ENCODE results near the gene KLF8.

KLF8 gene

GRCh38 chrX:56222473-56223000 is 9.6 kb upstream of the KLF8 start:
- no peak for TF ChIP-seq TARDBP (IDR thresholded peaks at IDR 0.05)
- no peak for TF ChIP-seq LEF1 (IDR thresholded peaks at IDR 0.05; ENCODE audit: borderline replicate concordance)
- TF ChIP-seq FOXM1 (IDR thresholded peaks at IDR 0.05; ENCODE audit: borderline replicate concordance): no peak
- no peak for TF ChIP-seq ELF4 (IDR thresholded peaks at IDR 0.05)
- TF ChIP-seq BHLHE40 (IDR thresholded peaks at IDR 0.05; ENCODE audit: borderline replicate concordance): no peak
- TF ChIP-seq FOXA1 (IDR thresholded peaks at IDR 0.05): no peak
- no peak for TF ChIP-seq ARNT (IDR thresholded peaks at IDR 0.05)
- TF ChIP-seq NFRKB (IDR thresholded peaks at IDR 0.05): no peak
- TF ChIP-seq ZNF384 (IDR thresholded peaks at IDR 0.05): no peak
- no peak for TF ChIP-seq SP1 (IDR thresholded peaks at IDR 0.05)
- TF ChIP-seq L3MBTL2 (conservative IDR thresholded peaks at IDR 0.05): no peak
- TF ChIP-seq SUZ12 (IDR thresholded peaks at IDR 0.05): no peak
- no peak for TF ChIP-seq HDGF (IDR thresholded peaks at IDR 0.05; ENCODE audit: borderline replicate concordance)
- no peak for TF ChIP-seq CTBP1 (IDR thresholded peaks at IDR 0.05; ENCODE audit: borderline replicate concordance)
- no peak for TF ChIP-seq PKNOX1 (IDR thresholded peaks at IDR 0.05)
- TF ChIP-seq FOXK2 (IDR thresholded peaks at IDR 0.05): no peak
- ChIA-PET CTCF (no interaction called here), POLR2A (no interaction called here)
- DNase-seq (ENCODE audit: extremely low spot score): no peak

GRCh38 chrX:56226980-56227379 is 5.2 kb upstream of the KLF8 start:
- no peak for DNase-seq (ENCODE audit: extremely low spot score)
- ChIA-PET CTCF (interaction anchor here (0.6 kb wide), 1 partner anchor 107 kb away, joined by 5 read pairs; no protein-coding TSS in a partner anchor), POLR2A (no interaction called here)
- TF ChIP-seq FOXM1 (IDR thresholded peaks at IDR 0.05; ENCODE audit: borderline replicate concordance) (no peak), LEF1 (IDR thresholded peaks at IDR 0.05; ENCODE audit: borderline replicate concordance) (no peak), CTBP1 (IDR thresholded peaks at IDR 0.05; ENCODE audit: borderline replicate concordance) (no peak), ARNT (IDR thresholded peaks at IDR 0.05) (no peak), ELF4 (IDR thresholded peaks at IDR 0.05) (no peak), FOXA1 (IDR thresholded peaks at IDR 0.05) (no peak), TARDBP (IDR thresholded peaks at IDR 0.05) (no peak), FOXK2 (IDR thresholded peaks at IDR 0.05) (no peak), NFRKB (IDR thresholded peaks at IDR 0.05) (no peak), PKNOX1 (IDR thresholded peaks at IDR 0.05) (no peak), HDGF (IDR thresholded peaks at IDR 0.05; ENCODE audit: borderline replicate concordance) (no peak), ZNF384 (IDR thresholded peaks at IDR 0.05) (no peak), BHLHE40 (IDR thresholded peaks at IDR 0.05; ENCODE audit: borderline replicate concordance) (no peak), L3MBTL2 (conservative IDR thresholded peaks at IDR 0.05) (no peak), SUZ12 (IDR thresholded peaks at IDR 0.05) (no peak), SP1 (IDR thresholded peaks at IDR 0.05) (no peak)

- ChIA-PET CTCF (no interaction called here), POLR2A (no interaction called here)
- DNase-seq (ENCODE audit: extremely low spot score): no peak
- TF ChIP-seq NFRKB (IDR thresholded peaks at IDR 0.05) (no peak), SUZ12 (IDR thresholded peaks at IDR 0.05) (no peak), ZNF384 (IDR thresholded peaks at IDR 0.05) (no peak), PKNOX1 (IDR thresholded peaks at IDR 0.05) (no peak), FOXA1 (IDR thresholded peaks at IDR 0.05) (no peak), LEF1 (IDR thresholded peaks at IDR 0.05; ENCODE audit: borderline replicate concordance) (no peak), HDGF (IDR thresholded peaks at IDR 0.05; ENCODE audit: borderline replicate concordance) (no peak), L3MBTL2 (conservative IDR thresholded peaks at IDR 0.05) (no peak), CTBP1 (IDR thresholded peaks at IDR 0.05; ENCODE audit: borderline replicate concordance) (no peak), TARDBP (IDR thresholded peaks at IDR 0.05) (no peak), FOXK2 (IDR thresholded peaks at IDR 0.05) (no peak), BHLHE40 (IDR thresholded peaks at IDR 0.05; ENCODE audit: borderline replicate concordance) (no peak), ARNT (IDR thresholded peaks at IDR 0.05) (no peak)
Measured at GRCh38 chrX:56228914-56229313, 3.2 kb upstream of the KLF8 start.

- ChIA-PET CTCF (no interaction called here), POLR2A (no interaction called here)
- TF ChIP-seq ZNF384 (IDR thresholded peaks at IDR 0.05) (no peak), ARNT (IDR thresholded peaks at IDR 0.05) (no peak), FOXA1 (IDR thresholded peaks at IDR 0.05) (no peak), HDGF (IDR thresholded peaks at IDR 0.05; ENCODE audit: borderline replicate concordance) (no peak), L3MBTL2 (conservative IDR thresholded peaks at IDR 0.05) (no peak), SP1 (IDR thresholded peaks at IDR 0.05) (no peak), SUZ12 (IDR thresholded peaks at IDR 0.05) (no peak), BHLHE40 (IDR thresholded peaks at IDR 0.05; ENCODE audit: borderline replicate concordance) (no peak), ELF4 (IDR thresholded peaks at IDR 0.05) (no peak), PKNOX1 (IDR thresholded peaks at IDR 0.05) (no peak), TARDBP (IDR thresholded peaks at IDR 0.05) (no peak), FOXK2 (IDR thresholded peaks at IDR 0.05) (no peak), FOXM1 (IDR thresholded peaks at IDR 0.05; ENCODE audit: borderline replicate concordance) (no peak), LEF1 (IDR thresholded peaks at IDR 0.05; ENCODE audit: borderline replicate concordance) (no peak), NFRKB (IDR thresholded peaks at IDR 0.05) (no peak), CTBP1 (IDR thresholded peaks at IDR 0.05; ENCODE audit: borderline replicate concordance) (no peak)
- no peak for DNase-seq (ENCODE audit: extremely low spot score)
Measured at GRCh38 chrX:56231537-56232090, 542 bp upstream of the KLF8 start.

GRCh38 chrX:56233100-56233499 is 944 bp downstream of the KLF8 start:
- ChIA-PET CTCF (no interaction called here), POLR2A (no interaction called here)
- DNase-seq (ENCODE audit: extremely low spot score): no peak
- TF ChIP-seq NFRKB (IDR thresholded peaks at IDR 0.05): no peak
- TF ChIP-seq ZNF384 (IDR thresholded peaks at IDR 0.05): no peak
